Caco-2 (cell line): ENCODE results near the gene HECTD3. TPM values are rescaled to one million over a fixed set of nuclear protein-coding genes. Genes with fewer than 3 reads are reported as not detected.

Experiments used
- BruUV-seq: library from RNA; stranded (reverse); fragments of 400-500 nt; replicated peaks from 2 replicates; lab custom pipeline; 2021; lab: Mats Ljungman, UMichigan
- CTCF ChIA-PET: fragments of 300-600 bp; sonication (Branson Sonifier 250); formaldehyde crosslinking; loops from one replicate; lab custom pipeline; 2022; ENCODE audit warnings: antibody characterized with exemption; lab: Charles Lee
- POLR2A ChIA-PET: fragments of 300-600 bp; sonication (Branson Sonifier 250); formaldehyde crosslinking; loops from one replicate; lab custom pipeline; 2022; ENCODE audit warnings: antibody characterized with exemption; lab: Charles Lee
- DNase-seq, 2 experiments: peaks; one replicate each; pipeline versions ENCODE4 v3.0.0 to v3.0.0-alpha.2; 2020 to 2022
- H3K27me3 ChIP-seq: replicated peaks from 2 replicates; pipeline ENCODE4 v1.6.0; 2011; ENCODE audit warnings: low read length; ENCODE audit not compliant: control insufficient read depth, insufficient read depth
- H3K36me3 ChIP-seq: 2 replicates; pipeline ENCODE4 v1.5.1; 2011; ENCODE audit warnings: low read length; ENCODE audit not compliant: control insufficient read depth, insufficient read depth
- H3K4me1 ChIP-seq: fragments of 250-450 bp; sonication (Bioruptor Pico); 2 replicates; pipeline ENCODE4 v1.5.1; 2020; ENCODE audit warnings: mild to moderate bottlenecking
- H3K4me3 ChIP-seq: 2 replicates; pipeline ENCODE4 v1.5.1; 2011; ENCODE audit warnings: low read depth, mild to moderate bottlenecking, control low read depth, low read length
- H3K9me3 ChIP-seq: fragments of 250-450 bp; sonication (Bioruptor Pico); 2 replicates; pipeline ENCODE4 v1.5.1; 2020; ENCODE audit warnings: mild to moderate bottlenecking, moderate library complexity
- H3K27ac Mint-ChIP-seq: one replicate; pipeline ENCODE4 v1.8.0; 2022; ENCODE audit warnings: mixed read lengths; ENCODE audit not compliant: unreplicated experiment
- H3K27me3 Mint-ChIP-seq: one replicate; pipeline ENCODE4 v1.8.0; 2022; ENCODE audit warnings: mixed read lengths; ENCODE audit not compliant: insufficient read depth, unreplicated experiment
- H3K36me3 Mint-ChIP-seq: one replicate; pipeline ENCODE4 v1.8.0; 2022; ENCODE audit warnings: mild to moderate bottlenecking, mixed read lengths; ENCODE audit not compliant: insufficient read depth, unreplicated experiment
- H3K4me1 Mint-ChIP-seq: one replicate; pipeline ENCODE4 v1.8.0; 2022; ENCODE audit warnings: low read depth, mixed read lengths; ENCODE audit not compliant: unreplicated experiment
- H3K4me3 Mint-ChIP-seq: one replicate; pipeline ENCODE4 v1.8.0; 2022; ENCODE audit warnings: mild to moderate bottlenecking, moderate library complexity, mixed read lengths; ENCODE audit not compliant: unreplicated experiment
- H3K9me3 Mint-ChIP-seq: one replicate; pipeline ENCODE4 v1.8.0; 2022; ENCODE audit warnings: mixed read lengths; ENCODE audit not compliant: unreplicated experiment
- CTCF ChIP-seq, 2 experiments: fragments of 200-600 bp in 1 of 2; IDR thresholded peaks; 1 replicate in 1 of 2; 2 replicates in 1 of 2; pipeline versions ENCODE4 v1.5.1 to v1.8.0; 2011 to 2022; ENCODE audit warnings: antibody characterized with exemption in 1 of 2, control low read depth in 1 of 2, inconsistent platforms in 1 of 2, low read depth in 1 of 2, low read length in 1 of 2, mild to moderate bottlenecking in 1 of 2, moderate library complexity in 1 of 2; ENCODE audit not compliant: insufficient read depth in 1 of 2, severe bottlenecking in 1 of 2, unreplicated experiment in 1 of 2
- intact Hi-C: fragments of 100-400 bp; cut with micrococcal nuclease; formaldehyde crosslinking; loops from one replicate; pipeline ENCODE4 v1.10.0; 2022; ENCODE audit not compliant: unreplicated experiment
- total RNA-seq: library from RNA; stranded (reverse); gene quantifications from 2 replicates; pipeline ENCODE4 v1.2.3, GENCODE V29; 2022

HECTD3 gene
- total RNA-seq, 1 experiment from 2014 or later, result 29.4 TPM

- no TSS peak for BruUV-seq
- ChIA-PET POLR2A (no interaction called here), CTCF (no interaction called here)
- TF ChIP-seq CTCF (IDR thresholded peaks at IDR 0.05; ENCODE audit: insufficient read depth in 1 of 2, low read depth in 1 of 2, low read length in 1 of 2, severe bottlenecking in 1 of 2, unreplicated experiment in 1 of 2), result no peak
- intact Hi-C loops, result loop anchor here (10.0 kb wide), 2 partner anchors 189 to 559 kb away; partner anchors contain the start of gene ZSWIM5
- Mint-ChIP-seq H3K4me1 (no peaks in the 10 kb centered on the region), H3K27me3 (no peaks in the 10 kb centered on the region), H3K36me3 (peaks cover 15% of the 10 kb centered on the region), H3K27ac (no peak overlapping the region), H3K4me3 (no peak overlapping the region), H3K9me3 (no peaks in the 10 kb centered on the region)
- Histone ChIP-seq H3K9me3 (no peaks in the 10 kb centered on the region), H3K36me3 (no peaks in the 10 kb centered on the region), H3K4me3 (no peak overlapping the region), H3K4me1 (peaks cover 4% of the 10 kb centered on the region; the same call in 1 of the 2 replicates), H3K27me3 (no peaks in the 10 kb centered on the region)
- DNase-seq, result no peak
These were observed 5.1 kb upstream of the HECTD3 start for GRCh38 chr1:45016090-45016697.

GRCh38 chr1:45015683-45016082 is 4.6 kb upstream of the HECTD3 start:
- Histone ChIP-seq H3K27me3 (no peaks in the 10 kb centered on the region), H3K4me3 (no peak overlapping the region), H3K4me1 (peaks cover 4% of the 10 kb centered on the region; the same call in 1 of the 2 replicates), H3K36me3 (no peaks in the 10 kb centered on the region), H3K9me3 (no peaks in the 10 kb centered on the region)
- Mint-ChIP-seq H3K27me3 (no peaks in the 10 kb centered on the region), H3K4me3 (no peak overlapping the region), H3K9me3 (no peaks in the 10 kb centered on the region), H3K4me1 (no peaks in the 10 kb centered on the region), H3K36me3 (peaks cover 15% of the 10 kb centered on the region), H3K27ac (no peak overlapping the region)
- POLR2A ChIA-PET, result no interaction called here
- DNase-seq, result no peak
- TF ChIP-seq CTCF (IDR thresholded peaks at IDR 0.05; ENCODE audit: insufficient read depth in 1 of 2, low read depth in 1 of 2, low read length in 1 of 2, severe bottlenecking in 1 of 2, unreplicated experiment in 1 of 2), result no peak
- intact Hi-C loops, result loop anchor here (10.0 kb wide), 2 partner anchors 189 to 559 kb away; partner anchors contain the start of gene ZSWIM5
- CTCF ChIA-PET, result no interaction called here
- no TSS peak for BruUV-seq

- H3K27me3 Mint-ChIP-seq, result no peaks in the 10 kb centered on the region
- peak; percentile 76 for DNase-seq
- no peaks in the 10 kb centered on the region for H3K9me3 Mint-ChIP-seq
- H3K27me3 ChIP-seq, result no peaks in the 10 kb centered on the region
- POLR2A ChIA-PET, result interaction anchor here (0.7 kb wide), 1 partner anchor 289 kb away, joined by 11 read pairs; no protein-coding TSS in a partner anchor
- peaks cover 4% of the 10 kb centered on the region; the same call in 1 of the 2 replicates for H3K4me1 ChIP-seq
- H3K4me3 ChIP-seq, result no peak overlapping the region
- H3K27ac Mint-ChIP-seq, result no peak overlapping the region
- H3K4me1 Mint-ChIP-seq, result no peaks in the 10 kb centered on the region
- no peak overlapping the region for H3K4me3 Mint-ChIP-seq
- H3K9me3 ChIP-seq, result no peaks in the 10 kb centered on the region
- BruUV-seq, result no TSS peak
- peak; percentile 71 to 81 for TF ChIP-seq CTCF (IDR thresholded peaks at IDR 0.05; ENCODE audit: insufficient read depth in 1 of 2, low read depth in 1 of 2, low read length in 1 of 2, severe bottlenecking in 1 of 2, unreplicated experiment in 1 of 2)
- no peaks in the 10 kb centered on the region for H3K36me3 ChIP-seq
- CTCF ChIA-PET, result interaction anchor here (1.2 to 1.8 kb wide), 3 partner anchors 285 to 478 kb away, joined by 10 to 19 read pairs (median 16); partner anchors contain the start of gene TESK2
- H3K36me3 Mint-ChIP-seq, result peaks cover 15% of the 10 kb centered on the region
- intact Hi-C loops, result loop anchor here (1.0 to 10.0 kb wide), 4 partner anchors 190 to 560 kb away; partner anchors contain the start of gene ZSWIM5
These were observed 3.4 kb upstream of the HECTD3 start for GRCh38 chr1:45014321-45015028.
